Activated naive CD8-positive, alpha-beta T cell (primary cell): ENCODE measurements around the gene CLDN4.
A peak's percentile ranks its signal among the peaks of the same experiment; 100 is the strongest.
"Not testable (repeated sequence)": the region's sequence is repeated elsewhere in the genome, so short reads cannot be mapped to it uniquely, and the experiment has no call there.

Experiments
- H3K27ac Mint-ChIP-seq: one replicate; pipeline ENCODE4 v1.8.0; 2021; ENCODE audit warnings: mixed read lengths
- H3K27me3 Mint-ChIP-seq: one replicate; pipeline ENCODE4 v1.8.0; 2021; ENCODE audit warnings: mixed read lengths
- H3K36me3 Mint-ChIP-seq: one replicate; pipeline ENCODE4 v1.8.0; 2021; ENCODE audit warnings: mixed read lengths
- H3K4me1 Mint-ChIP-seq: one replicate; pipeline ENCODE4 v1.8.0; 2021; ENCODE audit warnings: low read depth, mixed read lengths
- H3K4me3 Mint-ChIP-seq: one replicate; pipeline ENCODE4 v1.8.0; 2021; ENCODE audit warnings: mild to moderate bottlenecking, mixed read lengths
- H3K9me3 Mint-ChIP-seq: one replicate; pipeline ENCODE4 v1.8.0; 2021; ENCODE audit warnings: low read depth, mixed read lengths

The CLDN4 gene

GRCh38 chr7:73815436-73815835, 15.4 kb upstream of the CLDN4 start:
- H3K27ac Mint-ChIP-seq: no peak overlapping the region
- H3K9me3 Mint-ChIP-seq: peaks cover 4% of the 10 kb centered on the region
- H3K27me3 Mint-ChIP-seq: peaks cover 4% of the 10 kb centered on the region
- H3K4me1 Mint-ChIP-seq: no peaks in the 10 kb centered on the region
- no peaks in the 10 kb centered on the region for H3K36me3 Mint-ChIP-seq
- no peak overlapping the region for H3K4me3 Mint-ChIP-seq

- Mint-ChIP-seq H3K27me3 (peaks cover 2% of the 10 kb centered on the region), H3K27ac (no peak overlapping the region), H3K4me1 (no peaks in the 10 kb centered on the region), H3K4me3 (no peak overlapping the region), H3K36me3 (no peaks in the 10 kb centered on the region), H3K9me3 (peaks cover 4% of the 10 kb centered on the region)
Measured at GRCh38 chr7:73817121-73817520, 13.7 kb upstream of the CLDN4 start.

- no peak overlapping the region for H3K4me3 Mint-ChIP-seq
- H3K9me3 Mint-ChIP-seq: no peaks in the 10 kb centered on the region
- H3K4me1 Mint-ChIP-seq: no peaks in the 10 kb centered on the region
- H3K36me3 Mint-ChIP-seq: no peaks in the 10 kb centered on the region
- peaks cover 2% of the 10 kb centered on the region for H3K27me3 Mint-ChIP-seq
- no peak overlapping the region for H3K27ac Mint-ChIP-seq
Measured at GRCh38 chr7:73820013-73820412, 10.8 kb upstream of the CLDN4 start.

DNA sequence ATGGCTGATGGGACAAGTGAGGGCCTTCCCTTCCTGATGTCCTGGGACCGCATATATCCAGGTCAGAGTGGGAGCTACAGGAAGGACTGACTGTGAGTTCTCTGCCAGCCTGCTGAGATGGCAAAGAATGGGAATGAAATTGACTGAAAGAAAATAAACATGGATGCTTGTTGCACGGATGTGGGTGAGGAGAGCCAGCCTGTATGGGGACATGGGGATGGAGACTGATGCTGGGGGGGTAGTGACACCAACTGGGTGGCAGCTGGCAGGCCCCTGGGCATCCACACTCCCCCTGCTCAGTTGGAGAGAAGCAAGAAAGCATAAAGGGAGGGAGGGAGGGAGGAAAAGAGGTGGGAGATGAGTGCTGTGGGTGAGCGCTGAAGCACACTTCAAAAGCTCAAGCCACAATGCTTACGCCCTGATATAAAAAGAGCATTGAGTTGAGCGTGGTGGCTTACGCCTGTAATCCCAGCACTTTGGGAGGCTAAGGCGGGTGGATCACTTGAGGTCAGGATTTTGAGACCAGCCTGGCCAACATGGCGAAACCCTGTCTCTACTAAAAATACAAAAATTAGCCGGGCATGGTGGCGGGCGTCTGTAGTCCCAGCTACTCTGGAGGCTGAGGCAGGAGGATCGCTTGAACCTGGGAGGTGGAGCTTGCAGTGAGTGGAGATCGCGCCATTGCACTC, 9.1 kb upstream of the CLDN4 start:
- H3K36me3 Mint-ChIP-seq, H3K9me3 Mint-ChIP-seq, H3K4me3 Mint-ChIP-seq, H3K27me3 Mint-ChIP-seq, H3K4me1 Mint-ChIP-seq, H3K27ac Mint-ChIP-seq: not testable (repeated sequence)

DNA sequence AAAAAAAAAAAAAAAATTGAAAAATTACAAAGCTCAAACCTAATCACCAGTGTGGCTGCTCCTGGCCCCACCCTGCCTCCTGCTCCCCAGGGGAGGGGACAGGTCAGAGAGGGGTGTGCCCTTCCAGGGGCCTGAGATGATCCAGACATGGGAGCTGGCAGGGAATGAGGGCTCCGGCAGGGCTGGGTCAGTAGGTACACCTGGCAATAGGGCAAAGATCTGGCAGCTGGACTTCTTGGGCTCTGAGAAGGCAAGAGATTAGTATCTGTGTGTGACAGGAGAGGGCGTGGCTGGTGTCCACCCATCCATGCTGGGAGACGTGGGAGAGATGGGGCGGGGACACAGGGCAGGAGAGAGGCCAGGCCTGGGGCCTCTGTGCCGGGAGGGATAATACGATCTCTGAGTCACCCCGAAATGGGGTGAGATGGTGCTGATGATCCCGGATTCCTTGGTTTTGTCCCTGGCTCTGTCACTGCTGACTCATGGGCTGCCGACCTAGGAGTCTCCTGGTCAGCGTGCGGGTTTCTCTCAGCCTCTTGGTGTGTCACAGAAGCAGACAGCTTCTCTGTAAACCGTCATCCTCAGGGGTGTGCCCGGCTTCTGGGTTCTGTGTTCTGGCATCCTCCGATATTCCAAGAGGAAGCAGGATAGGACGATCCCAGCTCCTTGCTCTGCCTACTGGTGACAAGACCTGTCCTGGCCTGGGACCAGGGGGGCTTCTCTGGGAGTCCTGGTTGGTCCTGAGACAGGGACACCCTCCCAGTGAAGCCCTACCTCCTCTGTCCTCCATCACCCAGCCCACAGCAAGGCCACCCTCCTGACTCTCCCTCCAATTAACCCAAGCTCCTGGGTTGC, 8.2 kb upstream of the CLDN4 start:
- Mint-ChIP-seq H3K27ac (no peak overlapping the region), H3K9me3 (no peaks in the 10 kb centered on the region), H3K36me3 (no peaks in the 10 kb centered on the region), H3K27me3 (no peaks in the 10 kb centered on the region), H3K4me3 (no peak overlapping the region), H3K4me1 (peaks cover 13% of the 10 kb centered on the region)

DNA sequence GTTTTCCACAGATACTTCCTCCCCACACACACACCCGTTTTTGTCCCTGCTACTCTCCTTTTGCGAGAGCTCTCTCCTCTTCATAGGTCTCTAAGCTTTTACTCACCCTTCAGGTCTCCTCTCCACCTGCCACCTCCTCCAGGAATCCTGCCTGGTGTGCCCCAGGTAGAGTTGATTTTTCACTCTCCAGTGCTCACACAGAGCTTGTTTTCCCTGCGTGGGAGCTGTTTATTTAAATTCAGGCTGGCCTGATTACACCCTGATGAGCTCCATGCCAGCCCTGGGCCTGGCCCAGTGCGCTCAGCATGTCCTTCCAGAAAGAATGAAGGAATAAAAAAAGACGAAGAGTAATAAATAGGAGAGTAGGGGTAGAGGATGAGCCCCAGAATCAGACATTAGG, 7.5 kb upstream of the CLDN4 start:
- Mint-ChIP-seq H3K4me1 (peaks cover 19% of the 10 kb centered on the region), H3K27ac (no peak overlapping the region), H3K27me3 (peaks cover under 1% of the 10 kb centered on the region), H3K4me3 (no peak overlapping the region), H3K9me3 (no peaks in the 10 kb centered on the region), H3K36me3 (no peaks in the 10 kb centered on the region)

DNA sequence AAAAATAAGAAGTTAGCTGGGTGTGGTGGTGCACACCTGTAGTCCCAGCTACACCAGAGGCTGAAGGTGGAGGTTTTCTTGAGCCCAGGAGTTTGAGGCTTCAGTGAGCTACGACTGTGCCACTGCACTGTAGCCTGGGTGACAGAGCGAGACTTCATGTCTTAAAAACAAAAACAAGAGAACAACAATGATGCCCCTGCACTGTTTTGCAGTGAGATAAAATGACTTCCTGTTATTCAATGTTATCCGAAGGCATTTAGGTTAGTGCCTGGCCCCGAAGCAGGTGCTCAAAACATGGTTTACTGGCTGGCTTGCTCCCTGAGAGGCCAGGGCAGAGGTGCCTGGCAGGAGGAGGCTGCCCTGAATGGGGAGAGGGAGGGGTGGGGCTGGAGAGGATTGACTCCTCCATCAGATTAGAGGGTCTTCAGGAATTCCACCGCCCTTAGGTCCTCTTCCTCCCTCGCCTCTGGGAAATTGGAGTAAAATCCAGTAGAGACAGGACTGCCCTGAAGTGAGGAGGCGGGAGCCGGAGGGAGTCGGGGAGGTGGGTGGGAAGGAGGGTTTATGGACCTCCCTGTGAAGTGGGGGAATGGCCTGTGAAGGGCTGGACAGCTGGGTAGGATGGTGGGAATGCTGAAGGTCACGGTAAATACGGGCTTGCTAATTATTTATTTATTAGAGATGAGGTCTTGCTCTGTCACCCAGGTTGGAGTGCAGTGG, 6.8 kb upstream of the CLDN4 start:
- H3K27me3 Mint-ChIP-seq: peaks cover 3% of the 10 kb centered on the region
- no peaks in the 10 kb centered on the region for H3K9me3 Mint-ChIP-seq
- no peak overlapping the region for H3K27ac Mint-ChIP-seq
- H3K36me3 Mint-ChIP-seq: no peaks in the 10 kb centered on the region
- no peak overlapping the region for H3K4me3 Mint-ChIP-seq
- peaks cover 26% of the 10 kb centered on the region for H3K4me1 Mint-ChIP-seq

- Mint-ChIP-seq H3K4me1 (peaks cover 29% of the 10 kb centered on the region), H3K9me3 (no peaks in the 10 kb centered on the region), H3K4me3 (no peak overlapping the region), H3K27me3 (peaks cover 3% of the 10 kb centered on the region), H3K36me3 (no peaks in the 10 kb centered on the region), H3K27ac (no peak overlapping the region)
Measured at GRCh38 chr7:73824986-73825385, 5.8 kb upstream of the CLDN4 start.

- H3K27ac Mint-ChIP-seq: no peak overlapping the region
- H3K4me3 Mint-ChIP-seq: peak overlapping the region; percentile 4
- H3K27me3 Mint-ChIP-seq: peaks cover 3% of the 10 kb centered on the region
- no peaks in the 10 kb centered on the region for H3K36me3 Mint-ChIP-seq
- H3K9me3 Mint-ChIP-seq: no peaks in the 10 kb centered on the region
- H3K4me1 Mint-ChIP-seq: peaks cover 29% of the 10 kb centered on the region
Measured at GRCh38 chr7:73827567-73828106, 3.2 kb upstream of the CLDN4 start.

- peaks cover 29% of the 10 kb centered on the region for H3K4me1 Mint-ChIP-seq
- H3K4me3 Mint-ChIP-seq: peak overlapping the region; percentile 53
- H3K9me3 Mint-ChIP-seq: no peaks in the 10 kb centered on the region
- H3K27ac Mint-ChIP-seq: no peak overlapping the region
- H3K36me3 Mint-ChIP-seq: no peaks in the 10 kb centered on the region
- peaks cover 3% of the 10 kb centered on the region for H3K27me3 Mint-ChIP-seq
Measured at GRCh38 chr7:73828107-73828803, 2.5 kb upstream of the CLDN4 start.

DNA sequence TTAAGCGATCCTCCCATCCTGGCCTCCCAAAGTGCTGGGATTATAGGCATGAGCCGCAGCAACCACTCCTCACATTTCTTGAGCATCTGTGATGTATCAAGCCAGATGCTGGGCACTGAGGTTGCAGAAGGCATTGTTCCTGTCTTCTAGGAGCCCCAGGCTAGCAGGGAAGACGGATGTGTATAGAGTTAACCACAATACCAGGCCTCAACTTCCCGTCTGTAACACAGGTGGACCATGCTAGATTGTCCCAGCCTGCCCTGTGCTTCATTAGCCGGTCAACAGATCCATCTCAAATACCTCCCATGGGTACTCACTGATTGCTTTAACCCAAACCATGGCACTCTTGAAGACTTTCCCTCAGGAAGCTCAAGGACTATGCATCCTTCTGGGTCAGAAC, 1.8 kb upstream of the CLDN4 start:
- Mint-ChIP-seq H3K9me3 (no peaks in the 10 kb centered on the region), H3K36me3 (no peaks in the 10 kb centered on the region), H3K27me3 (peaks cover 4% of the 10 kb centered on the region), H3K4me1 (peaks cover 29% of the 10 kb centered on the region), H3K27ac (no peak overlapping the region), H3K4me3 (peak overlapping the region; percentile 52)

DNA sequence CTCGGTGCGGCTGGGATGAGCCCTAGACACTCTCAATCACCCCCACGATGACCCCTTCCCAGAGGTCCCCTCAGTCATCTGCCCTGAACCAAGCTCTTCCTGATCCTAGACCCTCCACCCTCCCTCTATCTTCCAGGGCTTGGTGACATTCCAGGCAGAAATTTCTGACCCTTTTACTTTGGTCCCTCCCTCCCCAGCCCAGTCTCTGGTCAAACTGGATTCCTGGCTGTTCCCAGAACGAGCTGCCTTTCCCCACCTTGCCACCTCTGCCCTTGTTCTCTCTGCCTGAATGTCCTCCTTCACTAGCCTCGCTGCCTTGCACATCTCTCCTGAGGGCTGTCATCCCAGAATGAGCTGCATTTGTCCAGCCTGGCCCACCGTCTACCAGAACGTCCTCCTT, 1.3 kb upstream of the CLDN4 start:
- no peaks in the 10 kb centered on the region for H3K36me3 Mint-ChIP-seq
- peaks cover 29% of the 10 kb centered on the region for H3K4me1 Mint-ChIP-seq
- H3K27me3 Mint-ChIP-seq: peaks cover 4% of the 10 kb centered on the region
- no peak overlapping the region for H3K27ac Mint-ChIP-seq
- H3K4me3 Mint-ChIP-seq: no peak overlapping the region
- H3K9me3 Mint-ChIP-seq: no peaks in the 10 kb centered on the region

DNA sequence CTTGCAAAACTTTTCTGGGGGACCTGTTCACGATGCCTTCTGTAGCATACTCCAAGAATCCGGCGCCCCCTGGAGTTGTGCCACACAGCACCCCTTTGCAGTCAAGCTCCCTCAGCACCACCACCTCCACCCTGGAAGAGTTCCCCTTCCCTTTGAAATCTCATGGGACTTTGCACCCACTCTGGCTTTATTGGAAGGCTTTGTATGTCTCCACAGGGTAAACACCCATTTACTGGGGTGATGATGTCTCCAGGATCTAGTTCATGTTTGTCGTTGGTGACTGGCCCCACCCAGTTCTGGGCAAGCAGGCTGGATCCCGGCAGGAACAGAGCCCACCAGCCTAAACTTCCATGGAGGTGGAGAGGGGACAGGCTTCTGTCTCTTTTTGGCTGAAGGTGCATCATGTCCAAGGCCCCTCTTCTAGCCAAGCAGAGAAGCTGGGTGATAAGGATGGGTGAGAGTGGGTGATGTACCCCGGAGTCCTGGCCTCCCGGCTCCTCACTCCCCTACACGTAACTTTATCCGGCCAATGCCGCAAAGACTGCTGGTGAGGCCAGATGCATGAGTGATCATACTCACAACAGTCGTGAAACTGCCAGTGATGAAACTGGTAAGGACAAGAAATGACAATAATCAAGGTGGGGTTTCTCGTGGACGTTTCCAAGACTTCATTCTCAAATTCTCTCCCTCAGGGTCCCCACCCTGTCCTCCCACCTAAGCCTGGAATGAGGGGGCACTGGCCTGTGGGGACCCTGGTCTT, 695 bp upstream of the CLDN4 start:
- Mint-ChIP-seq H3K36me3 (no peaks in the 10 kb centered on the region), H3K27ac (no peak overlapping the region), H3K4me3 (no peak overlapping the region), H3K9me3 (no peaks in the 10 kb centered on the region), H3K27me3 (peaks cover 4% of the 10 kb centered on the region), H3K4me1 (peaks cover 29% of the 10 kb centered on the region)

- no peak overlapping the region for H3K4me3 Mint-ChIP-seq
- peaks cover 26% of the 10 kb centered on the region for H3K4me1 Mint-ChIP-seq
- no peak overlapping the region for H3K27ac Mint-ChIP-seq
- H3K27me3 Mint-ChIP-seq: peaks cover 4% of the 10 kb centered on the region
- H3K9me3 Mint-ChIP-seq: no peaks in the 10 kb centered on the region
- no peaks in the 10 kb centered on the region for H3K36me3 Mint-ChIP-seq
Measured at GRCh38 chr7:73831584-73831833, 713 bp downstream of the CLDN4 start.
